IMR-90 (cell line): ENCODE data around the gene BFSP1.

ENCODE experiments used
- POLR2A ChIP-seq: IDR thresholded peaks from 2 replicates; pipeline ENCODE4 v1.6.1; 2012; ENCODE audit warnings: mild to moderate bottlenecking, low read depth, low read length
- RAD21 ChIP-seq: IDR thresholded peaks from 2 replicates; pipeline ENCODE4 v1.6.1; 2012; ENCODE audit warnings: low read length, improper control_type of control experiment

DNA sequence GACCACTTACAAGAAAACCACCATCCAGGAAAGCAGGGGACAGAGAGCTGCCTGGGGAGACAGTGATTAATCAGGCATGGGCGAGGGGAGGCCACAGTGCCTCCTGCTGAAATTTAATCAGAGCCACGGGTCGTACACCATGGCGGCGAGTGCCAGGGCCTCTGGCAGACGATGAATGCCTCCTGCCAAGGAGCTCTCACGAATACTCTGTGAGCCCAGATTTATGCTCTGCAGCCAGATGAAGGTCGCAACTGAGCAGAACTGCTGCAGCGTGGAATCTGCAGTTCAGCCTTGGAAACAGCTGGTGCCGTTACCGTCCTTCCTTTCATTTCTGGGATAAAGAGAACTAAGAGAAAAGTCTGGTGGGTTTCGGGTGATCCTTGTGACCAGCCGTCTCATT, 85.6 kb downstream of the BFSP1 start:
- no peak for TF ChIP-seq RAD21
- TF ChIP-seq POLR2A, result no peak
